TTC549 (cell line): ENCODE data around the gene SH3RF1.
"Not testable (repeated sequence)": the region's sequence is repeated elsewhere in the genome, so short reads cannot be mapped to it uniquely, and the experiment has no call there.

Experiments used
- FAIRE-seq: peaks from 2 replicates; lab custom pipeline; 2012; peaks lifted over from hg19 to GRCh38; lab: Jason Lieb, UNC

Gene SH3RF1

GRCh38 chr4:169225812-169226211 is 44.9 kb downstream of the SH3RF1 start:
- FAIRE-seq, result no peak

GRCh38 chr4:169225058-169225751 is 45.6 kb downstream of the SH3RF1 start:
- FAIRE-seq, result no peak

GRCh38 chr4:169222761-169223160 is 48.0 kb downstream of the SH3RF1 start:
- FAIRE-seq, result no peak

DNA sequence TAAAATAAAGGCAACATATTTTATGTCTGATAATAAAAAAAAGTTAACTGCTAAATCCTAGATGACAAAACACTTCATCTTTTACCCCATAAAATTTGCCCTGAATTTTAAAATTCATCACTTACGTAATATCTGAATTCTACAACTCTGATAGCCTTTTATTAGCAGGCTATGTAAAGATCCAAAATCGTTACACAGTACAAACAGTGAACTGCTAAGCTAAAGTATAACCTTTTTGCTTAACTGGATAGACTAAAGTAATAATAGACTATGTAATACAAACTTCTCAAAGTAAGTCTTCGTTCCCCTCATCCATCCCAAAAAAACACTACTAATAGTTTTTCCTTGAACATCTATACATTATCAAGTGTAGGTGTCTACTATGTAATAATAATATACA is 49.1 kb downstream of the SH3RF1 start:
- no peak for FAIRE-seq

GRCh38 chr4:169220854-169221411 is 49.8 kb downstream of the SH3RF1 start:
- FAIRE-seq, result no peak

GRCh38 chr4:169220447-169220846 is 50.3 kb downstream of the SH3RF1 start:
- no peak for FAIRE-seq

DNA sequence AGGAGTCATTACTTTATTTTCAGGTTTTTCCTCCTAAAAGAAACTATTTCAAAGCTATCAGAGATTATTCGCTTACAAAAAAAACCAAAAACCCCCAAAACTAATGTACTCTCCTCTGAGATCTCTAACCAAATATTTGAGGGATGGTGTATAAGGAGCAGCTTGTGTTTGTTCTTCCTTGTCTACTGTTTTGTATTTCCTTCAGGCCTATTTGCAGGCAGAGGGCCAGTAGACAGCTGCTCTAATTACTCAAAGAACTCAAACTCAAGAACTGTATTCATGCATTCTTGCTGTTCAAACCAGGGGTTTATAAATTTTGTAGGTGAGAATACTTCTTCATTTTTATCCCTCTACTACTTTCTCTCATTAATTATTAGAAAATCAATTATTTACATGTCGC is 51.3 kb downstream of the SH3RF1 start:
- no peak for FAIRE-seq

DNA sequence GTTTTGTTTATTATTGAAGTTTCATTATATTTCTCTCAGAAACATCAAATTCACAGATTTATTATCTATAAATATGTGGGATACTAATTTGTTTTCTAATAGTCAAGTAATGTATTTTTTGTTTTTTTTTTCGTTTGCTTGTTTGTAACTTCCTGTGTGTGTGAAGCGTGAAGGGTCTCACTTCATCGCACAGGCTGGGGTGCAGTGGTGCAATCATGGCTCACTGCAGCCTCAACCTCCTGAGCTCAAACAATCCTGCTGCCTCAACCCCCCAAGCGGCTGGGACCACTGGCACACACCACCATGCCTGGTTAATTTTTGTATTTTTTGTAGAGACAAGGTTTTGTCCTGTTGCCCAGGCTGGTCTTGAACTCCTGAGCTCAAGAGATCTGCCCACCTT is 55.1 kb downstream of the SH3RF1 start:
- FAIRE-seq, result no peak

- FAIRE-seq, result no peak
Observed at GRCh38 chr4:169212981-169213380, 57.8 kb downstream of the SH3RF1 start.

GRCh38 chr4:169210504-169211118 is 60.1 kb downstream of the SH3RF1 start:
- FAIRE-seq, result no peak

DNA sequence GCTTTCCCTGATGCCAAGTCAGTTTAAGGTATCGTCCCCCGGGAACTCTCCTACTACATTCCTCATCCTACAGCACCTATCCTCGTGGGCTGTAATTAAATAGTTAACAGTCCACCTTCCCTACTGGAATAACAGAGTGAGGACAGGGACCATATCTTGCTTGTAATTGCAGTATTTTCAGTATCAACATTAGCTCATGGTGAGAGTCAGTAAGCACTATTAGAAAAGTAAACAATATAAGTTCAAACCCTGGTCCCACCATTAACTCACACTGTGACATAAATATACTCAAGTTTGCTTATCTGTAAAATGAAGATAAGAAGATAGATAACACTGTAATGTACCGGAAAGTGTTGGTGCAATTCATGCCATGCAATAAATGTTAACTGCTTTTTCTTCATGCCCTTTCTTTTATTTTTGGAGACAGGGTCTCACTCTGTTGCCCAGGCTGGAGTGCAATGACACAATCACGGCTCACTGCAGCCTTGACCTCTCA is 61.3 kb downstream of the SH3RF1 start:
- FAIRE-seq, result no peak

DNA sequence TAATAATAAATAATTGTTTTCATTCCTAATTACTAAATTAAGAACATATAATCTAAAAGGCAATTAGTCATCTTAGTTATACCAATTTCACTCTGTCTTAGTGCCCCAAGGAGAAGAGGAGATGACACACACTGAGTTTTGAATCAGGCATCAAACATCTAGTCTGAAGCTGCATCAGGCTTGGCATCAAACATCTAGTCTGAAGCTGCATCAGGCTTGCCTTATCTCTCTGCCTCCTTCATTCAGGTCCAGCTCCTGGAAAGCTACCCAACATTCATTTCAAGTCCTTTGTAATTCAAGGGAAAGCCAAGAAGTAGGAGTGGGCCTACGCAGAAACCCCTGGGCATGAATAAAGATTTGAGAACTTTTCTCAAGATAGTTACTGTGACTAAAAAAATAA is 62.2 kb downstream of the SH3RF1 start:
- no peak for FAIRE-seq

- FAIRE-seq, result no peak
Observed at GRCh38 chr4:169208090-169208455, 62.7 kb downstream of the SH3RF1 start.

DNA sequence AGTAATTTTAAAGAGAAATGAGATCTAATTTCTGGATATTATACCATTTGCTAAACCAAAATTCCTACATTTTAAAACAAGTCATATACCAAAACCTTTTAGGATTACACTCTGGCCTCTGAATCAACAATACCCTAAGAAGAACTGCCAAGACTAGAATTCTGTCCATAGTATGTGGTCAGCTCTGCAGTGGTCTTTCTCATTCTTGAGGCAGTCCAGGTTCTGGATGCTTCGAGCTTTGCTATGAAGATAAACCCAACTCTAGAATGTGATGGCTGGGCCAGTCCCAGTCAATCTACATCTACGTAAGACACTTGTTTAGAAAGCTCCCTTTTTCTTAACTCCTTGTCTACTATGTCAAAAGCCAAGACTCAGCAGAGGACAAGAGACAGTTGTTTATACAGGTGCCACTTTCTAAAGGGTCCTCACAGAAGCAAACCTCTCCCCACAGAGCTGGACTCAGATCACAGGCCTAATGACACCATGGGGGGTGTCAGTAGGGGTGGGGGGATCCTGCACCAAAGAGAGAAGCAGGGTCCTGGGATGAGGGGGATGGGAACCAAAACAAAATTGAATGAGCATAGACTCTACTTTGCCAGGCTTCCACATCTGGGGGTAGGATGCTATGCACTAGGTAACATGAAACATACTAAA is 63.2 kb downstream of the SH3RF1 start:
- FAIRE-seq, result no peak

DNA sequence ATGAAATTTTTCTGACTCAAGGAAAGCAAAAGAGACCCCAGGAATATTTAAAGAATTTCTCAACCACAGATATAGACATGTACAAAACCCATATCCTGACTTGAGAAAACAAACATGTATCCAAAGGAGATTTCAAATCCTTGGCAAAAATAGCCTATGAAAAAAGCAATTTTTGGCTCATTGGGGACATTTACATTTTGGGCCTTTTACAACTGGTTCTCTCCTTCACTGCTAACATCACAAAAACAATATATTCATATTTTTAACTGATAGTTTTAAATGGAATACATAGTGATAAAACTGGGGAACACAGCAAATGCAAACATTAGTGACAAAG is 65.0 kb downstream of the SH3RF1 start:
- no peak for FAIRE-seq

DNA sequence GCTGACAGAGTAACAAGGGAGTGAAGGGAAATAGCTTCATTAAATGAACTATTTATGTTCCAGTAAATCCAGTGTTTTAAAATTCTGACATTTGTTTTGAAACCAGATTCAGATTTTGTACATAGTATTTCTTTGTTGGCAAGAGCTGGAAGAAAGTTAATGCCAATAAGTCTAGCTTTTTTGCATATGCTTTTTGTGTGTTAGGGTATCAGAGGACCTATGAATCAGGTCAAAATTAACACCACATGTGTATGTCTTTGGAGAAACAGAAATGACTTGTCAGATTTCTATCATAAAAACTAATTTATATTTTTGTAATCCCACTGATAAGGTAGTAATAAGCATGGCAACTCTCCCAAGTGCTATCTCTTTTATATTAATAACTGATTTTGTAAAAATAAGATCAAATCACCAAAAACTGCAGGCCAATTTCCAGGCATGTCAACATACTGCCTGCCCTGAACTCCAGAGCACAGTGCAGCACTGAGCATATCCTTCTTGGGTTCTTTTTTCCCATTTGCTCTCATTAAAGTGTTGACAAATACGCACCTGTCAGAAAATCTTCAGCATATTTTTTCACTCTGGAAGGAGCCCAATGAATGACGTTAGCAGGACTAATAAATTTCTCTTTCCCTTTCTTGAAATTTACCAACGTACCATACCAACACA is 65.5 kb downstream of the SH3RF1 start:
- no peak for FAIRE-seq

- FAIRE-seq, result no peak
Observed at GRCh38 chr4:169203891-169204290, 66.9 kb downstream of the SH3RF1 start.

- not testable (repeated sequence) for FAIRE-seq
Observed at GRCh38 chr4:169203278-169203677, 67.5 kb downstream of the SH3RF1 start.

- no peak for FAIRE-seq
Observed at GRCh38 chr4:169202878-169203277, 67.9 kb downstream of the SH3RF1 start.

- no peak for FAIRE-seq
Observed at GRCh38 chr4:169202145-169202699, 68.5 kb downstream of the SH3RF1 start.

DNA sequence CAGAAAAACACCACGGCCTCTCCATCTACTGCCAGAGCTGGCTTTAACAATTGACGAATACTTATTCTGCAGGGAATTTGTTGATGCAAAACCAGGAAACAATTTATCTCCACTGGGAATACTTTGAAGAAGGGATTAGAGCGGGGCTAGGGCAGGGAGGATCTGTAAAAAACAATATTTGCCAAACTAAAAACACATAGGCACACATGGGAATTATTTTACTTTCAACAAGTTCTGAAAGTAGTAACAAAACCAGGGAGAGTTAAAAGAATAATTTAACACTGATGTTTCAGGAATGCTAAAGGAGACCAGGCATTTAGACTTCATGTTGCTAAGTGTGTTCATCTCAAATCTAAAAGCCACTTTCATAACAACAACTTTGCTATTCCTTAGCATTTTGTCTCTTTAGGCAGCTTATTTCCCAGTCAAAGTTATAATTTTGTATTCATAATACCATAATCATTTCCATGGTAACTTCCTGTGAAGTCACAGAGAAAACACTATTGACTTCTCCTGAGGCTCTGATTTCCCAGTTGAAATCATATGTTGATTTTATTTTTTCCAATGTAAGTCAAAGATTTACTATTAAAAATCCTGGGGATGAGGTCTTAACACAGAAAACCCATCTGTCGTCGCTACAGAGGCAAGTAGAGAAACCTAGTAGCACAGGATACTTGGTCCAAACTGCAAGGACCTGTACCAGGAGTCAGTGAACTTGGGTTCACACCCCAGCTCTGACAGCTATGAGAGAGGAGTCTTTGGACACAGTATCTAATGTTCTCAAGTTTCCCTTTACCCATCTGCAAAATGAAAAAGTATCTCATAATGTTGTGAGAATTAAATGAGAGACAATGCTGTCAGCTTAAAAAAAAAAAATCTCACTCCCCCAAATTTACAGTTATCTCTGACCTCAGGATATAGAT is 69.3 kb downstream of the SH3RF1 start:
- no peak for FAIRE-seq
